HepG2 (cell line): ENCODE data around the gene MARK4. TPM values are rescaled to one million over a fixed set of nuclear protein-coding genes. Genes with fewer than 3 reads are reported as not detected.

ENCODE experiments used
- ATAC-seq: fragments of 200-7000 bp; cut with Tn5 transposase; 3 replicates; pipeline ENCODE4 v1.9.1; 2020; ENCODE audit warnings: mild to moderate bottlenecking, moderate library complexity
- BruUV-seq: library from RNA; stranded (reverse); fragments of 400-500 nt; replicated peaks from 2 replicates; lab custom pipeline; 2021; lab: Mats Ljungman, UMichigan
- CTCF ChIA-PET: fragments of 300-600 bp; formaldehyde crosslinking; extraction: SDS; loops from one replicate; lab custom pipeline; 2021; ENCODE audit warnings: low total read pairs, inconsistent platforms, low intra/inter-chr PET ratio; lab: Yijun Ruan, JAX
- POLR2A ChIA-PET: fragments of 350-600 bp; sonication (Branson Sonifier 250); formaldehyde crosslinking; loops from one replicate; lab custom pipeline; 2020; ENCODE audit warnings: antibody characterized with exemption, inconsistent platforms; lab: Yijun Ruan, JAX
- DNase-seq: peaks from one replicate; pipeline ENCODE4 v3.0.0-alpha.2; 2015; ENCODE audit warnings: low spot score
- FAIRE-seq: peaks from 3 replicates; lab custom pipeline; 2011; peaks lifted over from hg19 to GRCh38; lab: Jason Lieb, UNC
- H2AFZ ChIP-seq: one replicate; pipeline ENCODE4 v1.6.1; 2011; ENCODE audit warnings: low read length, inconsistent platforms
- H3K27ac ChIP-seq: fragments of 300-600 bp; 3 replicates; pipeline ENCODE4 v1.8.0; 2011; ENCODE audit warnings: mixed run types, mild to moderate bottlenecking, mixed read lengths, low read length, inconsistent platforms; ENCODE audit not compliant: insufficient read depth; ENCODE audit errors: extremely low read length
- H3K27me3 ChIP-seq, 2 experiments: fragments of 200-600 bp in 1 of 2; 2 replicates in 1 of 2; 3 replicates in 1 of 2; pipeline versions ENCODE4 v1.6.0 to v1.8.0; 2011; ENCODE audit warnings: low read length in 2 of 2, mild to moderate bottlenecking in 2 of 2, moderate library complexity in 2 of 2, inconsistent platforms in 1 of 2; ENCODE audit not compliant: insufficient read depth in 2 of 2, control insufficient read depth in 1 of 2
- H3K36me3 ChIP-seq, 2 experiments: fragments of 200-600 bp in 1 of 2; replicated peaks in 1 of 2; 2 replicates in 1 of 2; 3 replicates in 1 of 2; pipeline versions ENCODE4 v1.5.1 to v1.8.0; 2011; ENCODE audit warnings: low read length in 2 of 2, inconsistent platforms in 1 of 2; ENCODE audit not compliant: insufficient read depth in 2 of 2, control insufficient read depth in 1 of 2
- H3K4me1 ChIP-seq: 2 replicates; pipeline ENCODE4 v1.5.1; 2012; ENCODE audit warnings: low read length, inconsistent platforms; ENCODE audit not compliant: insufficient read depth
- H3K4me2 ChIP-seq: 2 replicates; pipeline ENCODE4 v1.6.0; 2011; ENCODE audit warnings: low read depth, low read length, inconsistent platforms
- H3K4me3 ChIP-seq, 3 experiments: fragments of 200-600 bp in 1 of 3; sonication (generic), shearing (Covaris generic) in 1 of 3; replicated peaks in 1 of 3; 2 replicates each; pipeline ENCODE4 v1.5.1; 2011 to 2016; ENCODE audit warnings: low read length in 3 of 3, inconsistent platforms in 2 of 3, low read depth in 2 of 3, mild to moderate bottlenecking in 2 of 3, control low read depth in 1 of 3, mixed read lengths in 1 of 3; ENCODE audit not compliant: insufficient read depth in 1 of 3
- H3K79me2 ChIP-seq: one replicate; pipeline ENCODE4 v1.6.1; 2011; ENCODE audit warnings: low read length, inconsistent platforms; ENCODE audit not compliant: insufficient read depth
- H3K9ac ChIP-seq: 2 replicates; pipeline ENCODE4 v1.6.0; 2011; ENCODE audit warnings: mild to moderate bottlenecking, low read depth, low read length, inconsistent platforms; ENCODE audit not compliant: insufficient read depth
- H3K9me3 ChIP-seq: 2 replicates; pipeline ENCODE4 v1.5.1; 2012; ENCODE audit warnings: mild to moderate bottlenecking, low read length
- H4K20me1 ChIP-seq: 2 replicates; pipeline ENCODE4 v1.6.0; 2011; ENCODE audit warnings: inconsistent platforms, mild to moderate bottlenecking, low read length, moderate library complexity; ENCODE audit not compliant: insufficient read depth
- KDM2A ChIP-seq: sonication (generic); formaldehyde crosslinking; IDR thresholded peaks from 2 replicates; pipeline ENCODE4 v1.4.0; 2020; ENCODE audit warnings: low read depth, missing genetic modification reagents, borderline replicate concordance
- MIER2 ChIP-seq: IDR thresholded peaks from 2 replicates; pipeline ENCODE4 v1.6.1; 2016; ENCODE audit warnings: missing biosample characterization, missing genetic modification reagents
- NCOA1 ChIP-seq: sonication (generic); formaldehyde crosslinking; IDR thresholded peaks from 2 replicates; pipeline ENCODE4 v1.9.0; 2021; ENCODE audit warnings: missing genetic modification reagents
- PBX3 ChIP-seq: sonication (generic); formaldehyde crosslinking; IDR thresholded peaks from 2 replicates; pipeline ENCODE4 v1.8.1; 2023; ENCODE audit warnings: missing genetic modification reagents, inconsistent platforms, borderline replicate concordance
- ZNF354B ChIP-seq: sonication (generic); formaldehyde crosslinking; IDR thresholded peaks from 2 replicates; pipeline ENCODE4 v1.8.0; 2022; ENCODE audit warnings: mild to moderate bottlenecking, missing genetic modification reagents
- ZNF407 ChIP-seq: sonication (generic); formaldehyde crosslinking; IDR thresholded peaks from one replicate; pipeline ENCODE4 v1.5.1; 2020; ENCODE audit warnings: mild to moderate bottlenecking, missing genetic modification reagents; ENCODE audit errors: not compliant biosample characterization
- ZNF552 ChIP-seq: sonication (generic); formaldehyde crosslinking; IDR thresholded peaks from 2 replicates; pipeline ENCODE4 v1.9.0; 2022; ENCODE audit warnings: missing genetic modification reagents, mild to moderate bottlenecking, borderline replicate concordance
- ZNF770 ChIP-seq: sonication (generic); formaldehyde crosslinking; IDR thresholded peaks from 2 replicates; pipeline ENCODE4 v1.5.0; 2020; ENCODE audit warnings: mild to moderate bottlenecking, missing genetic modification reagents
- ZSCAN22 ChIP-seq: sonication (generic); formaldehyde crosslinking; IDR thresholded peaks from 2 replicates; pipeline ENCODE4 v1.4.0; 2020; ENCODE audit warnings: mild to moderate bottlenecking, missing genetic modification reagents
- WGBS: methylation state at CpG from one replicate; pipeline ENCODE4 v1.1.6; 2017; ENCODE audit warnings: low lambda C conversion rate; 5-methylcytosine and 5-hydroxymethylcytosine counted together
- in situ Hi-C: cut with HindIII; loops from 2 replicates; pipeline ENCODE4 v1.10.0; 2017; ENCODE audit warnings: low pct_unique_long_range_greater_than_20kb; ENCODE audit not compliant: extremely low pct_ligation_motif_present
- intact Hi-C: fragments of 100-400 bp; cut with micrococcal nuclease; formaldehyde crosslinking; loops from one replicate; pipeline ENCODE4 v1.10.0; 2022; ENCODE audit not compliant: unreplicated experiment
- polyA plus RNA-seq, 8 experiments: library from polyadenylated mRNA; depleted of rRNA in 3 of 8; stranded (reverse) in 7 of 8; unstranded in 1 of 8; fragments of >200 nt; fragmentation: Illumina TruSeq in 4 of 8; extraction: Trizol in 4 of 8; gene quantifications; 2 replicates each; pipeline versions ENCODE4 v1.2.1 to v1.2.3, GENCODE V29; 2011 to 2016; ENCODE audit warnings: low read depth in 4 of 8, missing spikeins in 1 of 8, mixed read lengths in 1 of 8; ENCODE audit not compliant: insufficient read depth in 1 of 8
- total RNA-seq, 5 experiments: library from RNA; depleted of rRNA; stranded (reverse); fragments of >200 nt; fragmentation: Illumina TruSeq; extraction: Trizol; gene quantifications; 2 replicates each; pipeline ENCODE4 v1.2.3, GENCODE V29; 2016; ENCODE audit warnings: low read depth in 1 of 5

MARK4 gene
- total and polyA plus RNA-seq, 2 of the 13 experiments (the other 11 are each of a cell fraction or from before 2014, with no cell fraction given): 7.0 to 12.2 TPM

- CTCF ChIA-PET: no interaction called here
- no peaks in the 10 kb centered on the region for H3K79me2 ChIP-seq
- intact Hi-C loops: no loop called here
- no peak for TF ChIP-seq ZNF407 (CRISPR knock-in tag)
- TF ChIP-seq ZSCAN22 (CRISPR knock-in tag): peak; percentile 75; the same call in 1 of the 2 replicates
- no peak for TF ChIP-seq KDM2A (CRISPR knock-in tag)
- TF ChIP-seq MIER2: no peak
- no peak for TF ChIP-seq ZNF552 (CRISPR knock-in tag)
- no peak for TF ChIP-seq PBX3 (CRISPR knock-in tag)
- no peak for TF ChIP-seq ZNF770 (CRISPR knock-in tag)
- no peak for TF ChIP-seq NCOA1
- no peak for TF ChIP-seq ZNF354B
- peaks cover 11 to 58% of the 10 kb centered on the region in 2 experiments for H3K27me3 ChIP-seq
- FAIRE-seq (no peak), ATAC-seq (peak; percentile 12; the same call in 1 of the 3 replicates), DNase-seq (no peak)
- no peaks in the 10 kb centered on the region for H4K20me1 ChIP-seq
- no peak overlapping the region for H3K4me3 ChIP-seq
- in situ Hi-C loops: loop anchor here (5.0 to 10.0 kb wide), 2 partner anchors 93 to 140 kb away; partner anchors contain the start of gene MARK4
- H3K27ac ChIP-seq: no peak overlapping the region
- H3K9ac ChIP-seq: no peak overlapping the region
- no peak overlapping the region for H2AFZ ChIP-seq
- H3K4me1 ChIP-seq: peaks cover 14% of the 10 kb centered on the region
- H3K9me3 ChIP-seq: no peaks in the 10 kb centered on the region
- 9% methylated on average over 6 of the region's 15 CpGs for WGBS
- no peak overlapping the region for H3K4me2 ChIP-seq
- POLR2A ChIA-PET: interaction anchor here (0.5 kb wide), 1 partner anchor 152 kb away, joined by 3 read pairs; no protein-coding TSS in a partner anchor
- BruUV-seq: no TSS peak
- 0 out of 5 replicates have a peak, but pooled peaks cover 0 to 2% of the 10 kb centered on the region in 2 experiments for H3K36me3 ChIP-seq
Measured at GRCh38 chr19:45344621-45345505, 93.8 kb downstream of the MARK4 start.
